ENCODE data around the gene OCA2. TPM values are rescaled to one million over a fixed set of nuclear protein-coding genes. Genes with fewer than 3 reads are reported as not detected.

Gene OCA2
- total and polyA plus RNA-seq, 2 of the 13 experiments (the other 11 are each of a cell fraction or from before 2014, with no cell fraction given): 0.02 to 0.05 TPM

DNA sequence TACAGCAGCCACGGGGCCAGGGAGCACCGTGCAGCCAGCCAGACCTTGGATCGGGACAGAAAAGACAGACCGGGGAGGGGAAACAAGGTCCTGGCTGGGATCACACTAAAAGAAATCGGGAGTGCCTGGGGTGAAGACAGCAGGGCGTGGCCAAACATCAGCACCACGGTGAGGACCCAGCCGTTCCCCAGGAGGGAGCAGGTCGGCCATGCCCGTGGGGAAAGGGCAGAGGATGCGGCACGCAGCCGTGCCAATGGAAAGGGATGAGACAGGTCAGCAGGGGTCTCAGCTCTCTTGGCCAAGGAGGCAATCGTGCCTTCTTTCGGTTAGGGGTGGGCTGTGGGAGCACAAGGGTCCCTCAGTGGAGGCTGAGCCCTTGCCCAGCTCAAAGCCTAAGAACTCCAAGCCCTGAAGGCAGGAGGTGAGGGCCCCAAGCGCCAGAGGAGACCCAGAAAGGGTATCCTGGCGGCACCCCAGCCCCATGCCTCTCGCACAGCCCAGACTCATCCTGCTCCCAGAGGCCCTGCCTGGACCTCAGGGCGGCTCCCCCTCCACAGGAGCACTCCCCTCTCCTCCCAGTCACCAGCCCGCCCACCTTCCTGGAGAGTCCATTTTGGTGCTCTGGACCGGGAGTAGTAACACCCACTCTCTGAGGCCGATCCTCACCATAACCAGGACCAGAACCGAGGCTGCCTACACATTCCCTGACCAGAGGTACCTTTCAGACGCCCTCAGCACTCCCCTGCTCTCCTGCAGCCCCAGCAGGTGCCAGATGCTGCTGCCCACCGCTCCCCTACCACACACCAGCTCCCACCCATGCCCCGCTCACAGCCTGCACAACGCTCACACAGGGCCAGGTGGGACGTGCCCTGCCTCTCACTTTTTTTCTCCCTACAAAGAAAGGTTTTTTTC, 23.2 kb upstream of the OCA2 start:
- POLR2A ChIA-PET: no interaction called here
- in situ Hi-C loops (cut with HindIII; ENCODE audit: extremely low pct_ligation_motif_present, low pct_unique_long_range_greater_than_20kb): no loop called here
- Histone ChIP-seq H4K20me1 (ENCODE audit: insufficient read depth, low read length) (no peaks in the 10 kb centered on the region), H3K9ac (ENCODE audit: insufficient read depth, low read depth, low read length) (no peak overlapping the region), H3K27me3 (ENCODE audit: control insufficient read depth in 1 of 2, insufficient read depth in 2 of 2, low read length in 2 of 2) (no peaks in the 10 kb centered on the region), H3K27ac (ENCODE audit: extremely low read length, insufficient read depth, low read length) (no peak overlapping the region), H3K4me1 (ENCODE audit: insufficient read depth, low read length) (no peaks in the 10 kb centered on the region), H3K4me3 (replicated peaks in 1 of 3; ENCODE audit: insufficient read depth in 1 of 3, low read depth in 2 of 3, low read length in 3 of 3) (no peak overlapping the region), H3K4me2 (ENCODE audit: low read depth, low read length) (no peak overlapping the region), H2AFZ (ENCODE audit: low read length) (no peak overlapping the region), H3K79me2 (ENCODE audit: insufficient read depth, low read length) (no peaks in the 10 kb centered on the region), H3K9me3 (ENCODE audit: low read length) (no peaks in the 10 kb centered on the region), H3K36me3 (replicated peaks in 1 of 2; ENCODE audit: control insufficient read depth in 1 of 2, insufficient read depth in 2 of 2, low read length in 2 of 2) (peaks cover 10 to 55% of the 10 kb centered on the region in 2 experiments; a peak in 4 of 5 replicates)
- DNase-seq (ENCODE audit: low spot score) (no peak), ATAC-seq (no peak), FAIRE-seq (no peak)
- TF ChIP-seq, protein P1, sequence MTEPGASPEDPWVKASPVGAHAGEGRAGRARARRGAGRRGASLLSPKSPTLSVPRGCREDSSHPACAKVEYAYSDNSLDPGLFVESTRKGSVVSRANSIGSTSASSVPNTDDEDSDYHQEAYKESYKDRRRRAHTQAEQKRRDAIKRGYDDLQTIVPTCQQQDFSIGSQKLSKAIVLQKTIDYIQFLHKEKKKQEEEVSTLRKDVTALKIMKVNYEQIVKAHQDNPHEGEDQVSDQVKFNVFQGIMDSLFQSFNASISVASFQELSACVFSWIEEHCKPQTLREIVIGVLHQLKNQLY (CRISPR knock-in tag; IDR thresholded peaks at IDR 0.05): no peak
- TF ChIP-seq, protein P2, sequence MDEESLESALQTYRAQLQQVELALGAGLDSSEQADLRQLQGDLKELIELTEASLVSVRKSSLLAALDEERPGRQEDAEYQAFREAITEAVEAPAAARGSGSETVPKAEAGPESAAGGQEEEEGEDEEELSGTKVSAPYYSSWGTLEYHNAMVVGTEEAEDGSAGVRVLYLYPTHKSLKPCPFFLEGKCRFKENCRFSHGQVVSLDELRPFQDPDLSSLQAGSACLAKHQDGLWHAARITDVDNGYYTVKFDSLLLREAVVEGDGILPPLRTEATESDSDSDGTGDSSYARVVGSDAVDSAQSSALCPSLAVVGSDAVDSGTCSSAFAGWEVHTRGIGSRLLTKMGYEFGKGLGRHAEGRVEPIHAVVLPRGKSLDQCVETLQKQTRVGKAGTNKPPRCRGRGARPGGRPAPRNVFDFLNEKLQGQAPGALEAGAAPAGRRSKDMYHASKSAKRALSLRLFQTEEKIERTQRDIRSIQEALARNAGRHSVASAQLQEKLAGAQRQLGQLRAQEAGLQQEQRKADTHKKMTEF (CRISPR knock-in tag; IDR thresholded peaks at IDR 0.05): no peak
- TF ChIP-seq SRF (IDR thresholded peaks at IDR 0.05; ENCODE audit: low read depth, low read length): no peak
- TF ChIP-seq PCBP2 (optimal IDR thresholded peaks at IDR 0.05; ENCODE audit: low read depth, low read length, poor library complexity, severe bottlenecking): no peak
- no peak for TF ChIP-seq GZF1 (CRISPR knock-in tag; IDR thresholded peaks at IDR 0.05)
- TF ChIP-seq SAP130 (CRISPR knock-in tag; IDR thresholded peaks at IDR 0.05; ENCODE audit: low read depth): no peak
- TF ChIP-seq, protein P3, sequence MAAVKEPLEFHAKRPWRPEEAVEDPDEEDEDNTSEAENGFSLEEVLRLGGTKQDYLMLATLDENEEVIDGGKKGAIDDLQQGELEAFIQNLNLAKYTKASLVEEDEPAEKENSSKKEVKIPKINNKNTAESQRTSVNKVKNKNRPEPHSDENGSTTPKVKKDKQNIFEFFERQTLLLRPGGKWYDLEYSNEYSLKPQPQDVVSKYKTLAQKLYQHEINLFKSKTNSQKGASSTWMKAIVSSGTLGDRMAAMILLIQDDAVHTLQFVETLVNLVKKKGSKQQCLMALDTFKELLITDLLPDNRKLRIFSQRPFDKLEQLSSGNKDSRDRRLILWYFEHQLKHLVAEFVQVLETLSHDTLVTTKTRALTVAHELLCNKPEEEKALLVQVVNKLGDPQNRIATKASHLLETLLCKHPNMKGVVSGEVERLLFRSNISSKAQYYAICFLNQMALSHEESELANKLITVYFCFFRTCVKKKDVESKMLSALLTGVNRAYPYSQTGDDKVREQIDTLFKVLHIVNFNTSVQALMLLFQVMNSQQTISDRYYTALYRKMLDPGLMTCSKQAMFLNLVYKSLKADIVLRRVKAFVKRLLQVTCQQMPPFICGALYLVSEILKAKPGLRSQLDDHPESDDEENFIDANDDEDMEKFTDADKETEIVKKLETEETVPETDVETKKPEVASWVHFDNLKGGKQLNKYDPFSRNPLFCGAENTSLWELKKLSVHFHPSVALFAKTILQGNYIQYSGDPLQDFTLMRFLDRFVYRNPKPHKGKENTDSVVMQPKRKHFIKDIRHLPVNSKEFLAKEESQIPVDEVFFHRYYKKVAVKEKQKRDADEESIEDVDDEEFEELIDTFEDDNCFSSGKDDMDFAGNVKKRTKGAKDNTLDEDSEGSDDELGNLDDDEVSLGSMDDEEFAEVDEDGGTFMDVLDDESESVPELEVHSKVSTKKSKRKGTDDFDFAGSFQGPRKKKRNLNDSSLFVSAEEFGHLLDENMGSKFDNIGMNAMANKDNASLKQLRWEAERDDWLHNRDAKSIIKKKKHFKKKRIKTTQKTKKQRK (IDR thresholded peaks at IDR 0.05; ENCODE audit: low read length): no peak
- no peak for TF ChIP-seq KLF15 (CRISPR knock-in tag; IDR thresholded peaks at IDR 0.05; ENCODE audit: borderline replicate concordance)
- TF ChIP-seq KLF11 (CRISPR knock-in tag; IDR thresholded peaks at IDR 0.05): no peak
- intact Hi-C loops (cut with micrococcal nuclease; ENCODE audit: unreplicated experiment): no loop called here
- 90% methylated on average over 24 of the region's 28 CpGs for WGBS (ENCODE audit: low lambda C conversion rate)
- BruUV-seq (replicated peaks): no TSS peak
- CTCF ChIA-PET (ENCODE audit: low intra/inter-chr PET ratio, low total read pairs): interaction anchor here (1.6 to 1.8 kb wide), 2 partner anchors 36 to 1233 kb away, joined by 6 to 14 read pairs; no protein-coding TSS in a partner anchor

All from HepG2 (cell line).